ENCODE measurements around the gene ANO7.

The ANO7 gene

GRCh38 chr2:241188361-241189092, at the start of gene ANO7:
TSS of gene ANO7 (plus strand) at chr2:241188677. CDS start at chr2:241190064, 1,387 bp downstream.
- in situ Hi-C loops (cut with MboI; ENCODE audit: low pct_unique_long_range_greater_than_20kb, low sequenced_read_pairs): no loop called here
- DNase-seq: no peak

- in situ Hi-C loops (cut with MboI; ENCODE audit: low pct_unique_long_range_greater_than_20kb, low sequenced_read_pairs): no loop called here
These were observed 48.7 kb upstream of the ANO7 start for GRCh38 chr2:241139531-241140444.

GRCh38 chr2:241140445-241140840, 48.0 kb upstream of the ANO7 start:
- in situ Hi-C loops (cut with MboI; ENCODE audit: low pct_unique_long_range_greater_than_20kb, low sequenced_read_pairs): no loop called here
- DNase-seq: no peak

More at GRCh38 chr2:241139531-241140444, 48.7 kb upstream of the ANO7 start:
- DNase-seq: no peak

GRCh38 chr2:241141214-241141770, 47.2 kb upstream of the ANO7 start:
- in situ Hi-C loops (cut with MboI; ENCODE audit: low pct_unique_long_range_greater_than_20kb, low sequenced_read_pairs): no loop called here
- DNase-seq: no peak

GRCh38 chr2:241142063-241142462, 46.4 kb upstream of the ANO7 start:
- in situ Hi-C loops (cut with MboI; ENCODE audit: low pct_unique_long_range_greater_than_20kb, low sequenced_read_pairs): no loop called here
- no peak for DNase-seq

- in situ Hi-C loops (cut with MboI; ENCODE audit: low pct_unique_long_range_greater_than_20kb, low sequenced_read_pairs): no loop called here
- DNase-seq: no peak
These were observed 45.9 kb upstream of the ANO7 start for GRCh38 chr2:241142593-241142992.

GRCh38 chr2:241146286-241146685, 42.2 kb upstream of the ANO7 start:
- in situ Hi-C loops (cut with MboI; ENCODE audit: low pct_unique_long_range_greater_than_20kb, low sequenced_read_pairs): no loop called here
- DNase-seq: no peak

- DNase-seq: no peak
- in situ Hi-C loops (cut with MboI; ENCODE audit: low pct_unique_long_range_greater_than_20kb, low sequenced_read_pairs): no loop called here
These were observed 41.1 kb upstream of the ANO7 start for GRCh38 chr2:241147336-241147735.

- peak; percentile 21 for DNase-seq
- in situ Hi-C loops (cut with MboI; ENCODE audit: low pct_unique_long_range_greater_than_20kb, low sequenced_read_pairs): no loop called here
These were observed 40.2 kb upstream of the ANO7 start for GRCh38 chr2:241148239-241148638.

- DNase-seq: peak; percentile 93
- in situ Hi-C loops (cut with MboI; ENCODE audit: low pct_unique_long_range_greater_than_20kb, low sequenced_read_pairs): no loop called here
These were observed 39.4 kb upstream of the ANO7 start, which contains the start of gene PASK for GRCh38 chr2:241148891-241149674. TSS of gene PASK (minus strand) at chr2:241149472. CDS start at chr2:241143032, 6,440 bp downstream.

- in situ Hi-C loops (cut with MboI; ENCODE audit: low pct_unique_long_range_greater_than_20kb, low sequenced_read_pairs): no loop called here
- no peak for DNase-seq
These were observed 38.9 kb upstream of the ANO7 start for GRCh38 chr2:241149675-241149924.

- in situ Hi-C loops (cut with MboI; ENCODE audit: low pct_unique_long_range_greater_than_20kb, low sequenced_read_pairs): no loop called here
These were observed 38.4 kb upstream of the ANO7 start, which contains the start of gene PPP1R7 for GRCh38 chr2:241149925-241150659. TSS of gene PPP1R7 (plus strand) at chr2:241150467. CDS start at chr2:241150496, 29 bp downstream.

GRCh38 chr2:241150660-241151530, 37.6 kb upstream of the ANO7 start:
- DNase-seq: no peak
- in situ Hi-C loops (cut with MboI; ENCODE audit: low pct_unique_long_range_greater_than_20kb, low sequenced_read_pairs): no loop called here

More at GRCh38 chr2:241149925-241150659, 38.4 kb upstream of the ANO7 start, which contains the start of gene PPP1R7:
- peak; percentile 97 for DNase-seq

- in situ Hi-C loops (cut with MboI; ENCODE audit: low pct_unique_long_range_greater_than_20kb, low sequenced_read_pairs): no loop called here
These were observed 36.4 kb upstream of the ANO7 start for GRCh38 chr2:241151934-241152660.

GRCh38 chr2:241153616-241154015, 34.9 kb upstream of the ANO7 start:
- in situ Hi-C loops (cut with MboI; ENCODE audit: low pct_unique_long_range_greater_than_20kb, low sequenced_read_pairs): no loop called here
- DNase-seq: no peak

More at GRCh38 chr2:241151934-241152660, 36.4 kb upstream of the ANO7 start:
- no peak for DNase-seq

GRCh38 chr2:241154915-241155314, 33.6 kb upstream of the ANO7 start:
- in situ Hi-C loops (cut with MboI; ENCODE audit: low pct_unique_long_range_greater_than_20kb, low sequenced_read_pairs): no loop called here
- DNase-seq: no peak

GRCh38 chr2:241155936-241156335, 32.5 kb upstream of the ANO7 start:
- no peak for DNase-seq
- in situ Hi-C loops (cut with MboI; ENCODE audit: low pct_unique_long_range_greater_than_20kb, low sequenced_read_pairs): no loop called here

All from KBM-7 (cell line).